ENCODE data around the gene KCTD14.
"Not testable (repeated sequence)": the region's sequence is repeated elsewhere in the genome, so short reads cannot be mapped to it uniquely, and the experiment has no call there.

The KCTD14 gene

DNA sequence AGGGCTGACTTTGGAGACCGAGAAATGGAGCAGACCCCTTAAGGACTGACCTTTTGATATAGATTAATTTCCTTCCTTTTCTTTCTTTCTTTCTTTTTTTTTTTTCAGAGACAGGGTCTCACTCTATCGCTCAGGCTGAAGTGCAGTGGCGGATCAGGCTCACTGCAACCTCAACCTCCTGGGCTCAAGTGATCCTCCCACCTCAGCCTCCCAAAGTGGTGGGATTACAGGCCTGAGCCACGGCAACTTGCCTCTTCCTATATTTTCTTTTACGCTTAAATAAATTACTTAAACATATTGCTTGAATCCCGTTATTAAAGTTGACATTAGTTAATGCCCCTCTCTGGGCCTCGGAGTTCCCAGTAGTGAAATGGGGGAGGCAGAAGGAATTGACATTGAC lies 350 bp upstream of the KCTD14 start:
- DNase-seq (ENCODE audit: low read depth), result no peak

DNA sequence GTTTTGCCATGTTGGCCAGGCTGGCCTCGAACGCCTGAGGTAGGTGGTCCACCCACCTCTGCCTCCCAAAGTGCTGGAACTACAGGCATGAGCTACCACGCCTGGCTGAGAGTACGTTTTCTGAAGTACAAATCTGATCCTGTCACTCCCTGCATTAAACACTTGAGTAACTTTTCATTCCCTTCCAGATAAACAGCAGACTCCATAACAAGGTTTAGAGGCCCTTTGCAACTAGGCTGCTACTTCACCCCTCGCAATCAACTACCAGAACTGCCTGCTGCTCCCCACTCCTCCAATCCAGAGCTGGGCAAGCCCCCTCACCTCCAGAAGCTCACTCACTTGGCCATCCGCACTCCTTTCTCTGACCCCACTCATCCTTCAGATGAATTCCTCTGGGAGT lies 1.5 kb downstream of the KCTD14 start:
- DNase-seq (ENCODE audit: low read depth), result no peak

DNA sequence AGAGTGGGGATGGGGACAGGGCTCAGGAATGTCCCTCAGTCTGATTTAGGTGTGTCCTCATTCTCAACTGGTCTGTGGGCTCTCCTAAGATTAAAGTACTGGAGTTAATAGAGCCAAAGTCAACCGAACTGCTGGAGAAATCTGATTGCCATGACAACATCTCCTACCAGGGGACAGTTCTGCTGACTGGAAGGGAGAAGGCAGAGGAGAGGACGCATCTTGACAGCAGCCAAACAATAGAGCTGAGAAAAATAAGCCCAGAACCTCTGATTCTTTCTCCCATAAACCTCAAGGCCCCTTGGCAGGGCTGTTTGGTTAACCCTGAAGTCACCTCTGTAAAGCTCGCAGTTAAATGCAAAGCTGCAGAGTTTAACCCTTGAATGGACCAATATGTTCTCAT lies 2.8 kb downstream of the KCTD14 start:
- DNase-seq (ENCODE audit: low read depth), result no peak

DNA sequence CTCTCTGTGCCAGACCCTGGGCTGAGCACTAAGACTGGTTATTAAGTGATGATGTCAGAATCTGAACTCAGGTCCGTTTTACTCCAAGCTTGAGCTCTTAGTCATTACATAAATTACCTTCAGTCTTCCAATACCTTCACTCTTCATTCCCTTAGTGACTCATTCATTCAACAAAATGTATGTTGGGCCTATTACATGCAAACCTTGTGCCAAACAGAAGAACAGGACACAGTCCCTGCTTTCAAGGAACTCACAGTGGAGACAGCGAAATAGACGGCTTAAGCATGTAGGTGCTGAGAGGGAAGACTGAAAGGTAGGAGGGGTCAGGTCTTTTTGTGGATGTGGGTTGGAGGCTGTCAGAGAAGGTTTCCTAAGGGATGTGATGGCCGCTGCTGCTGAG lies 3.3 kb downstream of the KCTD14 start:
- no peak for DNase-seq (ENCODE audit: low read depth)

DNA sequence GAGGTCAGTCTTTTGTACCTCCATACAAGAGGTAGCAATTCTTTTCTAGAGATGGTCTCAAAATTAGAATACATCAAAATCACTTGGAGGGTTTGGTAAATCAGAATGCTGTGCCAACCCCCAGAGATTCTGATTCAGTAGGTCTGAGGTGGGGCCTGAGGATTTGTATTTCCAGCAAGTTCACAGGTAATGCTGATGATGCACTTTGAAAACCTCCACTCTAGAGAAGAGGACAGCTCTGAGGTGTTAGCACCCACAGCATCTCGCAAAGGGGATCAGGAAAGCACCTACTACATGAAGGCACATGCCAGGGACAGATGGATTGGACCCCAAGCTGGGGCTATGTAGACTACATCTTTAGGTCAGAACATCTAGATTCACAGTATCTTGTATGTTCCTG lies 7.2 kb downstream of the KCTD14 start:
- no peak for DNase-seq (ENCODE audit: low read depth)

DNA sequence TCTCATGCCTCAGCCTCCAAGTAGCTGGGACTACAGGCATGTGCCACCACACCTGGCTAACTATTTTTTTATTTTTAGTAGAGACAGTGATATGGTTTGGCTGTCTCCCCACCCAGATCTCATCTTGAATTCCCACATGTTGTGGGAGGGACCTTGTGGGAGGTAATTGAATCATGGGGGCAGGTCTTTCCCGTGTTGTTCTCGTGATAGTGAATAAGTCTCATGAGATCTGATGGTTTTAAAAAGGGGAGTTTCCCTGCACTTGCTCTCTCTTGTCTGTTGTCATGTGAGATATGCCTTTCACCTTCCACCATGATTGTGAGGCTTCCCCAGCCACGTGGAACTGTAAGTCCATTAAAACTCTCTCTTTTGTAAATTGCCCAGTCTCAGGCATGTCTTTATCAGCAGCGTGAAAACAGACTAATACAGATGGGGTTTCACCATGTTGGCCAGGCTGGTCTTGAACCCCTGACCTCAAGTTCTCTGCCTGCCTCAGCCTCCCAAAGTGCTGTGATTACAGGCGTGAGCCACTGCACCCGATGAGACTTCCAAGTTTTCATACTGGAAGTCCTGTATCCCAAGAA lies 8.0 kb downstream of the KCTD14 start:
- not testable (repeated sequence) for DNase-seq (ENCODE audit: low read depth)

DNA sequence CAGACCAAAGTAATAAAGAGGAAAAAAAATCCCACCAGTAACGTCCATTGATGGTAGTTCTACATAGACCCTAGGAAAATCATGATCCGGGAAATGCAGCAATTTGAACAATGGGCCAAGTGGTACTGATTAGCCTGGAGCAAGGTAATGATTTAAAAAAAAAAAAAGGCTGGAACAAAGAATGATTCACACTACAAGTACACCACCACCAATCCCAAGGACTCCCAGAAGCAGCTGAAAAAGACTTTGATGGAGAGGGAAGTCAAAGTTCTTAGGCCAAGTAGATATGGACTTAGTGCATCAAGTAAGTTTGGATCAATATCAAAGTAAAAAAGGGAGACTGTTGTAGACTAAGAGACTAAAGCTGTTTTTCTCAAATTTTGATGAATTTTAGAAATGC lies 11.8 kb downstream of the KCTD14 start:
- no peak for DNase-seq (ENCODE audit: low read depth)

DNA sequence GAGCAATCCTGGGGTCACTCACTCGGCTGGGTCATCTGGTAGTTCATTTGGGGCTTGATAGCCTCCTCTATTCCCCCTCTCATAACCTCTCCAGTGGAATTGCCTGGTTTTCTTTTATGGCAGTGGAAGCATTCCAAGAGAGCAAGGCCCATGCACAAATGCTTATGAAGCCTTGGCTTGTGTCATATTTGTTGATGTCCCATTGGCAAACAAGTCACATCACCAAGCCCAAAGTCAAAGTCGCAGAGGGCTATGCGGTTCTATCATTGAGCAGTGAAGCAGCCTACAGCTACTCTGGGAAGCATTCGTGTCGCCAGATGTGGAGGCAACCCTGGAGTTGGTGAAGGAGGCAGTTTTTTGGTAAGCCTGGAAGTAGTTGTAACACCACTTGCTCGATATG lies 12.3 kb downstream of the KCTD14 start:
- no peak for DNase-seq (ENCODE audit: low read depth)

DNA sequence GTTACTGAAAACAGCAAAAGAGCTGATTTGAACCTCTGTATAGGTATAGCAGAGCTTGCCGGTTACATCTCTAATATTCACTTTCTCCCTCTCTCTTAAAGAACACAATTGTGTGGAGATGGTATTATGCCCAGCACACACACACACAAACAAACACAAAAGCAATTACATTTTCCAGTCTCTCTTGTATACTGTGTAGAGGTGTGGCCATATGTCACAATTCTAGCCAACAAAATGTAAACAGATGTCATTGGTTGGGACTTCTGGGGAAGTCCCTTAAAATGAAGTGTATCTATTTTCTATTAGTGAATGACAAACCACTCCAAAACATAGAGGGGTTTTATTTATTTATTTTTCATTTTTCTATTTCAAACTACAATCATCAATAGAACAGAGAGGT lies 12.8 kb downstream of the KCTD14 start:
- no peak for DNase-seq (ENCODE audit: low read depth)

DNA sequence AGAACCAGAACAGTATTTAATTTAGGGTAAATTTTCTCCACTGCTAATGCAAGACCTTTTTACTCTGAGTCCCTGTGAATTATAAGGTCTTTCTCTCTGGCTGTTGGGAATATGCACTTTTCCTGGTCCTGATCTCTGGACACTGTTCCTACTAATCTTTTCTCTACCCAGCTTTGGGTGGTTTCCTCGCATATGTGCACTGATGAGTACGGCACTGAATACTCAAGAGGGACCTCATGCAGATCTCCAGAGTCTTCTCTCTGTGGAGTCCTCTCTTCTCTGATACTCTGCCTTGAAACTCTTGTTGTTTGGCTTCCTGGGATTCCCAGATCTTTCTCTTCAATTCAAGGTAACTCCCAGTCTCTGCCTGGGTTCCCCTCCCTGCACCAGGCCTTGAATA lies 14.0 kb downstream of the KCTD14 start:
- DNase-seq (ENCODE audit: low read depth), result no peak

DNA sequence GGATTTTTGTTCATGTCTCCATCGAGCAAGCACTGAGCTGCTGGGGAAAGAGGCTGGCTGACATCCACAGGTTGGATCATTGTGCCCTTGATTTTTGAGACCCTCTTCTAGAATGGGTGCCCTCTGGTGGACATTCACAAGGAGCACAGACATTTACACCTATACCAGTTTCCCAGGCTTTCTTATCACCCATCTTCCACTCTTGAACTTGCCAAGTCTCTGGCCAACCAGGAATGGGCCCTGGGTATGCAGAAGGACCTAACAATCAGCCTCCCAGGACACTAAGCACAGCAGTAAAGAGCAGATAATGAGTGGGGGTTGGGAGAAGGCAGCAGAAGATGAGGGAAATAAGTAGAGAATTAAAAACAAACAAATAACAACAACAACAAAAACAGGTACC lies 22.9 kb downstream of the KCTD14 start:
- DNase-seq (ENCODE audit: low read depth), result no peak

DNA sequence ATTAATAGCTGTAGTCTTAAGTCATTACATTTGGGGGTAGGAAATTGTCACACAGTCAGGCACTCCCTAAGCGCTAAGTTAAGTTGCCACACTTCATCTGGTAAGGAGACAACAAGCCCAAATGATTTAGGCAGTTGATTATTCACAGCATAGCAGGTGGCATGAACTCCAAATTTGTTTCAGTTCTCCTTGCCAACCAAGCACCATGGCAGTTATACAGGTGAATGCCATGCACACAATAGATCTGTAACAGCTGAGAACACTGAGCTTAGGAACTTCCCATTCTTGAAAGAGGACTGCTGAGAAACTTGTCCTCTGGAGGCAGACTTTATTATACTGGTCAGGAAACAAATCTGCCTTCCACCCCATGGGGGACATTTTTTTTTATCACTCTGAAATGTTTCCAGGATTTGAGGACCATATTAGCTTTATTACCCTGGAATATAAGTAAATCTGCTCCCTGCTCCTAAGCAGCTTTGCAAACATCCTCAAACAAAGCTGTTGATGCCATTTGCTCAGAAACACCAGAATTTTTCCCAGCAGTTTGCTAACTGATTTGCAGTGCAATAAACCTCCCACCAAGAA lies 23.5 kb downstream of the KCTD14 start:
- no peak for DNase-seq (ENCODE audit: low read depth)

DNA sequence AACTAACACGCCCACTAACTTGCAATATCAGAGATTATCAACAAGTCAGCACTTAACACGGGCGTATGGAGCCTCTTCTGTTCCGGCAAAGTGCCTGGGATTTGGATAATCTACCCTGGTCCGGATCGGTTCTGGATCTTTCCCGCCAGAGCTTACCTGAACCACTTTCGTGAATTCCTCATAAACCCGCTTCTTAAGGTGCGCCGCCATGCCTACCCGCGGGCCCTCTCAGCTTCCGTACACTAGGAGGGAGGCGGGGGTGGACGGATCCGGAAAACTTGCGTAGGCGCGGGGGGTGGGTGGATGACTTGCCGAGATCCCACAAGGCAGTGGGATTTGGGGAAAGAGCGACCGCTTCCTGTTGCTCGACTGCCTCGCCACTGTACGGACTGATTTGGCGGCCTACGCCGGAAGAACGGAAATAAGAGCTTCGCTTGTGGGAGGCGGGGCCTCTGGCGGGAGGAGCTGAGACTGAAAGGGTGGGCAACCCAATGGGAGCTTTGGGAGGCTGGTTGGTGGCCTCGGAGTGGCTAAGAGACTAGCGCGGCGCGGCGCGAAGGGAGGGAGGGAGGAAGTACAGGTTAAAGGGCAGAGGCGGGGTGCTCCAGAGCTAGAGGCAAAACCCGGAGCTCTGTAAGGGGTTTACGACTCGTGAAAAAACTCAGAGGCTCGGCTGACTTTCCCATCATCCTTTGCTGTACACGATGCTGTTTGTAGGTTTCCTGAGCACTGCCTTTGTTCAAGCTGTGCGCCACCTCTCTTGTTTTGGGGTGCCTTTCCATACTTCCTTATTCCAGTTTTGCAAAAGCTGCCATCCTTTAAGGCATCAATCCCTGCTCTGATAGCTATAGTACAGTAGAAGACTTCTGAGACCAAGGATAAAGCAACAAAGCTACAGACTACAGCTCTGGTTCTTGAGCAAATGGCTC lies 28.4 kb downstream of the KCTD14 start, which contains the start of gene INTS4:
TSS of gene INTS4 (minus strand) at position 235 of the 929 bp plus-strand sequence. CDS start at position 210, 25 bp downstream.
- peak; percentile 90 for DNase-seq (ENCODE audit: low read depth)

DNA sequence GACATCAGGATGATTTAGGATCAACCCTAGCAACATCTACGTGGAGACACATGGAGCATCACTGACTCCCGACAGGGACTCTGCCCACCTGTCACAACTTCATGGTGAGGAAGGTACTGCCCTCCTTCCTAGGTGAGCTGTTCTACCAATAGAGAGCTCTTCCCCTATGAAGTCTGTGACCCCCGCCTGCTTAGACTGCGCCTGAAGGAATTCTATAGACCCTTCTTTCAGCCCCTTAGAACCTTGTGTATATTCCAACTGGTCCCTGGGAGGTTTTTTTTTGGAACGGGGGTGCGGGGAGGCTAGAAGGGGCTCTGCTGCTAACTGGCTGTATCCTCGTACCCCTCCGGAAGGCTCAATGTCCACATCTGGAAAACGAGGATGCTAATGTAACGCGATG lies 29.2 kb downstream of the KCTD14 start:
- no peak for DNase-seq (ENCODE audit: low read depth)

DNA sequence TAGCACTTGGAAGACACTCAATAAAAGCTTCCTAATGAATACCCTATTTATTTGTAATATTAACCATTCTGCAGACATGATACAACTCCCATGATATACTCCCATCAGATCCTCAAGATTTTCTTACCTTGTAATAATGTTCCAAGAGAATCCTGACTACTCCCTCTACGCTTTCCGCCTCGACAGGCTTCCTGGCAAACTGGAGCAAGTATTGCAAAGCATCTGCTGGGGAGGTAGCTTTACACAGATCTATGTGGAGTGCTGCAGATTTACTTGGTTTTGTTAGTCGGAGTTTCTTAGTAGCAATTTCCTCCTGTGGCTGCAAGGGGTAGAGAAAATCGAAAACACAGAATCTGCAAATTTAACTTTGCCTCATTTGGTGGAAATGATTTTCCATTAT lies 32.1 kb downstream of the KCTD14 start:
- DNase-seq (ENCODE audit: low read depth), result no peak

DNA sequence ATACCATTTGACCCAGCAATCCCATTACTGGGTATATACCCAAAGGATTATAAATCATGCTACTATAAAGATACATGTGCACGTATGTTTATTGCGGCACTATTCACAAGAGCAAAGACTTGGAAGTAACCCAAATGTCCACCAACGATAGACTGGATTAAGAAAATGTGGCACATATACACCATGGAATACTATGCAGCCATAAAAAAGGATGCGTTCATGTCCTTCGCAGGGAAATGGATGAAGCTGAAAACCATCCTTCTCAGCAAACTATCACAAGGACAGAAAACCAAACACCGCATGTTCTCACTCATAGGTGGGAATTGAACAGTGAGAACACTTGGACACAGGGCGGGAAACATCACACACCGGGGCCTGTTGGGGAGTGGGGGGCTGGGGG lies 36.6 kb downstream of the KCTD14 start:
- not testable (repeated sequence) for DNase-seq (ENCODE audit: low read depth)

DNA sequence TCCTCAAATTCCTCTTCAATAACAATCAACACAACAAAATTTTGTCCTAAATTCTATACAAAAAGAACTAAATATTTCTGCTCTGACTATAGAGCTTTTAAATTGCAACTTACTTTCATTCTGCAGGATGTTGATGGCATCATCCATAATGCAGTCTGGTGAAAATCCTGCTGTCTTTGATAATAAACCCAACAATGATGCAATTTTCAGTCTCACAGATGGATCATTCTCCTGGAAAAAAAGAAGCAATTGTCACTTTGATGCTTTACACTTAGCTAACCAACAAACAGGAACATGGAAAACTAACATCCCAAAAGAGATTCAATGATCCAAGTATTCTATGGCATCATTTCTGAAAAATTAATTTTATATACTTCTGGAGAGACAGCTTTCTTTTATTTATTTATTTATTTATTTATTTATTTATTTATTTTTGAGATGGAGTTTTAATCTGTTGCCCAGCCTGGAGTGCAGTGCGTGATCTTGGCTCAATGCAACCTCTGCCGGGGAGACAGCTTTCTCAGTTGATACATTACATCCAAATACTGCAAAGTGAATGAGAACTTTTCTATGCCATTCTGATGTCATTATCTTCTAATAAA lies 41.6 kb downstream of the KCTD14 start:
- DNase-seq (ENCODE audit: low read depth), result no peak

DNA sequence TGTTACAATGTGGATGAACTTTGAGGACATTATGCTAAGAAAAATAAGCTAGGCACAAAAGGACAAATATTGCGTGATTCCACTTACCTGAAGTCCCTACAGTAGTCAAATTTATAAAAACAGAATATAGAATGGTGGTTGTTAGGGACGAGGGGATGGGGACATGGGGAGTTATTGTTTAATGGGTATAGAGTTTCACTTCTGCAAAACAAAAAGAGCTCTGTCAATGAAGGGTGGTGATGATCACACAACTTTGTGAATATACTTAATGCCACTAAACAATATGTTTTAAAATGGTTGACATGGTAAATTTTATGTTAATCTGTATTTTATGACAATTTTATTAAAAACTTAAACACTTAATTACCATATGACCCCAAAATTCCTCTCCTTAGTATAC lies 54.7 kb downstream of the KCTD14 start:
- DNase-seq (ENCODE audit: low read depth), result no peak

DNA sequence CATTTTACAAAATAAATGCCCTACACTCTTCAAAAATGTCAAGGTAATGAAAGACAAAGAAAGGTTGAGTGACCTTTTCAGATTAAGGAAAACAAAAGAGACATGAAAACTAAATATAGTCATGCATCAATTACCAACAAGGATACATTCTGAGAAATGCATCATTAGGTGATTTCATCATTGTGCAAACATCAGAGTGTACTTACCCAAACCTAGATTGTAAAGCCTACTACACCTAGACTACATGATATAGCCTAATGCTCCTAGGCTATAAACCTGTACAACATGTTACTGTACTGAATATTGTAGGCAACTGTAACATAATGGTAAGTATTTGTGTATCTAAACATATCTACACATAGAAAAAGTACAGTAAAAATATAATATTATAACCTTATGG lies 55.3 kb downstream of the KCTD14 start:
- no peak for DNase-seq (ENCODE audit: low read depth)

DNA sequence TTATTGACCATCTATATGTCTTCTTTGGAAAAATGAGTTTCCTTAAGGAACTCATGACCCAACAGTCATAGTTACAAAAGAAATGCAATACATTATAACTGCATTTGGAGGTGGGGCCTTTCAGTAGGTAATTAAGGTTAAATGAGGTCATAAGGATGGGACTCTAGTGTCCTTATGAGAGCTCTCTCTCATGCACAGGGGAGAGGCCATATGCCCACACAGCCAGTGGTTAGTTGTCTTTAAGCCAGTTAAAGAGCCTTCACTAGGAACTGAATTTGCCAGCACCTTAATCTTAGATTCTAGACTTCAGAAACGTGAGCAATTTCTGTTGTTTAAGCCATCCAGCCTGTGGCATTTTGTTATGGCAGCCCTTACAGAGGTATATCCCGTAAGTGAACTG lies 56.0 kb downstream of the KCTD14 start:
- no peak for DNase-seq (ENCODE audit: low read depth)

DNA sequence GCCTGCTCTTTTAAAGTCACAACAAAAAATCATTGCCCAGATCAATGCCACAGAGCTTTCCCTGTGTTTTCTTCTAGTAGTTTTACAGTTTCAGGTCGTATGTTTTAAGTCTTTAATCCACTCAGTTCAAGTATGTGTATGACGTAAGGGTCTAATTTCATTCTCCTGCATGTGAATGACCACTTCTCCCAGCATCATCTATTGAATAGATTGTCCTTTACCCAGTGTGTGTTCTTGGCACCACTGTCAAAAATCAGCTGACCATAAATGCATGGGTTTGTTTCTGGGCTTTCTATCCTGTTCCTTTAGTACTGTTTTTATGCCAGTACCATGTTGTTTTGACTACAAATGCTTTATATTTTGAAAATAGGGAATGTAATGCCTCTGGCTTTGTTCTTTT lies 56.7 kb downstream of the KCTD14 start:
- no peak for DNase-seq (ENCODE audit: low read depth)

Measured in stimulated activated CD8-positive, alpha-beta memory T cell treated with anti-CD3 and anti-CD28 coated beads, Interleukin-15, amount 100 ng/mL, for 24 hours (primary cell).